AG04450 (cell line): ENCODE measurements around the gene NEDD9. TPM values are rescaled to one million over a fixed set of nuclear protein-coding genes. Genes with fewer than 3 reads are reported as not detected.

Experiments used
- CTCF ChIA-PET: fragments of 300-600, 350-600 bp; formaldehyde crosslinking; extraction: SDS; loops from one replicate; lab custom pipeline; 2022; ENCODE audit warnings: antibody characterized with exemption, inconsistent platforms; lab: Charles Lee
- POLR2A ChIA-PET: fragments of 350-600 bp; formaldehyde crosslinking; extraction: SDS; loops from one replicate; lab custom pipeline; 2021; ENCODE audit warnings: antibody characterized with exemption, inconsistent platforms; lab: Yijun Ruan, JAX
- DNase-seq: peaks from one replicate; pipeline ENCODE4 v3.0.0-alpha.2; 2011; ENCODE audit warnings: low read depth, low spot score
- H3K27ac ChIP-seq: one replicate; pipeline ENCODE4 v1.5.1; 2012; ENCODE audit warnings: low read depth, low read length, control low read depth
- H3K27me3 ChIP-seq: one replicate; pipeline ENCODE4 v1.6.0; 2012; ENCODE audit warnings: low read length; ENCODE audit not compliant: control insufficient read depth, insufficient read depth
- H3K4me3 ChIP-seq: 2 replicates; pipeline ENCODE4 v1.5.1; 2011; ENCODE audit warnings: mild to moderate bottlenecking, low read depth, low read length, control low read depth
- H3K9me3 ChIP-seq: 2 replicates; pipeline ENCODE4 v1.5.1; 2012; ENCODE audit warnings: low read length; ENCODE audit not compliant: control insufficient read depth, insufficient read depth
- CTCF ChIP-seq: IDR thresholded peaks from 2 replicates; pipeline ENCODE4 v1.5.1; 2011; ENCODE audit warnings: low read depth, low read length, control low read depth, inconsistent platforms
- polyA plus RNA-seq: library from polyadenylated mRNA; depleted of rRNA; stranded (reverse); fragments of >200 nt; gene quantifications from 2 replicates; pipeline ENCODE4 v1.2.3, GENCODE V29; 2011

NEDD9 gene
- polyA plus RNA-seq, 1 experiment: 7.2 TPM

DNA sequence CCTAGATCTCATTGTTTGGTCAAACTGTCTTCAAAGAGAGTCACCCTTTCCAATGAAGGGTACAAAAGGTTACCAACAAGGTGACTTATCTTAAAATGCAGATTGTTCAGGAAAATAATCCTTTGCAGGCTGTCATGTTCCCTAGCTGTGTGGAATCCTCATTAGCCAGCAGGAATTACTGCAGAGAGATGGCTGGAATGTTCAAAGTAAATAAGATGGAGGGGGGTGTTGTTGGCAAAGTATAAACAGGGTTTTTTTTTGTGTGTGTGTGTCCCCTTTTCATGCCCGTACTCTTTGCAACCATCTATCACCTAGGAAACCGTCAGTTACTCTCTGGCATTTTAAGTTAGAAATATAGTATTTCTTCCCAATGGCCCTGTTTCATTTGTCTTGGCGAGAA lies 6.5 kb downstream of the NEDD9 start:
- Histone ChIP-seq H3K4me3 (no peak overlapping the region), H3K9me3 (no peaks in the 10 kb centered on the region), H3K27ac (no peak overlapping the region), H3K27me3 (no peaks in the 10 kb centered on the region)
- ChIA-PET POLR2A (no interaction called here), CTCF (no interaction called here)
- TF ChIP-seq CTCF: no peak
- DNase-seq: no peak

- TF ChIP-seq CTCF: no peak
- no peak overlapping the region for H3K4me3 ChIP-seq
- no peak for DNase-seq
- ChIA-PET CTCF (interaction anchor here (0.9 kb wide), 1 partner anchor 271 kb away, joined by 3 read pairs; no protein-coding TSS in a partner anchor), POLR2A (no interaction called here)
- no peaks in the 10 kb centered on the region for H3K27me3 ChIP-seq
- H3K9me3 ChIP-seq: no peaks in the 10 kb centered on the region
- no peak overlapping the region for H3K27ac ChIP-seq
Observed at GRCh38 chr6:11224966-11225463, 7.5 kb downstream of the NEDD9 start.

DNA sequence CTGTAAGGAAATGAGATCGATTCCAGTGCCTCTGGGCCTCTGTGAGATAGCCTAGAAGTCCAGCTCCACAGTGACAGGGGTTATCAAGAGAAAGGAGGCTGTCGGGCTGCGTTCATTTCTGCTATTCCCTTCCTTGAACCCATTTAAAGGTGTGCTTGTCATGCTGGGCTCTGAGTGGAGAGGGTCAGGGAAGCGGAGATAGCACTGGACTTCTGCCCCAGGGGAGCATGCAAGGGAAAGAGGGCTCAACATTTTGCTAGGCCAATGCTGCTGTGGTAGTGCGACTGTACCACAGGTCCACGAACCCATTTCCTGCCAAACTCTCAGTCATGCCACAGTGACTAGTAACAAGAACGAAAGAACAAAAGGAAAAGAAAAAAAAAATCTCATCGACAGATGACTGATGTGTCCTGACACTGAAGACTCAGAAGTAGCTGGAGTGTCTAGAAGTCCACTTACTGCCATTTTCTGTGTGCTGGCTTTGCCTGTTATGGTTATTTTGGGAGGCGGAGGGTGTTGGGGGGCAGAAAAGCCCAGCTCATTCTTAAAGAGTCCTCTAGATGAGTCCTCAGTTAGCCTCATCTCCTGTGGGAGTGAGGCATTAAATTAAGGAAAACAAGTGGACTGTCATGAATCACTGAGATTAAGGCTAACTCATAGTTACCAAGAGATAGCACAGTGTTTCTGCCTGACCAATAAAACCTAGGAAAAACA lies 8.1 kb downstream of the NEDD9 start:
- no peak for TF ChIP-seq CTCF
- Histone ChIP-seq H3K9me3 (no peaks in the 10 kb centered on the region), H3K27ac (no peak overlapping the region), H3K4me3 (no peak overlapping the region), H3K27me3 (no peaks in the 10 kb centered on the region)
- ChIA-PET CTCF (no interaction called here), POLR2A (no interaction called here)
- DNase-seq: no peak

- TF ChIP-seq CTCF: no peak
- Histone ChIP-seq H3K4me3 (no peak overlapping the region), H3K27me3 (no peaks in the 10 kb centered on the region), H3K27ac (no peak overlapping the region), H3K9me3 (no peaks in the 10 kb centered on the region)
- POLR2A ChIA-PET: no interaction called here
- CTCF ChIA-PET: no interaction called here
- DNase-seq: no peak
Observed at GRCh38 chr6:11223286-11223864, 9.1 kb downstream of the NEDD9 start.
